ENCODE measurements around the gene AMIGO3. TPM values are rescaled to one million over a fixed set of nuclear protein-coding genes. Genes with fewer than 3 reads are reported as not detected.
"Not testable (repeated sequence)": the region's sequence is repeated elsewhere in the genome, so short reads cannot be mapped to it uniquely, and the experiment has no call there.

AMIGO3 gene
- total RNA-seq, 1 experiment from 2014 or later: 0.73 TPM

- intact Hi-C loops (cut with micrococcal nuclease; ENCODE audit: unreplicated experiment): no loop called here
- Mint-ChIP-seq H3K9me3 (ENCODE audit: low read depth, unreplicated experiment) (no peaks in the 10 kb centered on the region), H3K4me3 (ENCODE audit: low read depth, unreplicated experiment) (no peak overlapping the region), H3K27me3 (ENCODE audit: unreplicated experiment) (no peaks in the 10 kb centered on the region), H3K4me1 (ENCODE audit: low read depth, unreplicated experiment) (no peaks in the 10 kb centered on the region), H3K27ac (ENCODE audit: unreplicated experiment) (no peak overlapping the region), H3K36me3 (ENCODE audit: insufficient read depth, unreplicated experiment) (peaks cover 20% of the 10 kb centered on the region)
- CTCF ChIA-PET: no interaction called here
- no TSS peak for BruUV-seq (replicated peaks)
- DNase-seq: no peak
- TF ChIP-seq CTCF (IDR thresholded peaks at IDR 0.05; ENCODE audit: unreplicated experiment): no peak
Measured at GRCh38 chr3:49700014-49700413, 19.5 kb downstream of the AMIGO3 start.

- Mint-ChIP-seq H3K4me1 (ENCODE audit: low read depth, unreplicated experiment) (no peaks in the 10 kb centered on the region), H3K36me3 (ENCODE audit: insufficient read depth, unreplicated experiment) (peaks cover 20% of the 10 kb centered on the region), H3K27me3 (ENCODE audit: unreplicated experiment) (no peaks in the 10 kb centered on the region), H3K9me3 (ENCODE audit: low read depth, unreplicated experiment) (no peaks in the 10 kb centered on the region), H3K27ac (ENCODE audit: unreplicated experiment) (no peak overlapping the region), H3K4me3 (ENCODE audit: low read depth, unreplicated experiment) (no peak overlapping the region)
- intact Hi-C loops (cut with micrococcal nuclease; ENCODE audit: unreplicated experiment): no loop called here
- no peak for DNase-seq
- CTCF ChIA-PET: no interaction called here
- no peak for TF ChIP-seq CTCF (IDR thresholded peaks at IDR 0.05; ENCODE audit: unreplicated experiment)
- no TSS peak for BruUV-seq (replicated peaks)
Measured at GRCh38 chr3:49699281-49699979, 20.1 kb downstream of the AMIGO3 start.

- H3K27ac Mint-ChIP-seq (ENCODE audit: unreplicated experiment); intact Hi-C loops (cut with micrococcal nuclease; ENCODE audit: unreplicated experiment); BruUV-seq (replicated peaks): not testable (repeated sequence)
Measured at GRCh38 chr3:49695350-49696015, 24.0 kb downstream of the AMIGO3 start.

GRCh38 chr3:49694409-49695070 lies 24.9 kb downstream of the AMIGO3 start:
- intact Hi-C loops (cut with micrococcal nuclease; ENCODE audit: unreplicated experiment); H3K27me3 Mint-ChIP-seq (ENCODE audit: unreplicated experiment); DNase-seq; H3K27ac Mint-ChIP-seq (ENCODE audit: unreplicated experiment); CTCF ChIA-PET; BruUV-seq (replicated peaks); H3K4me3 Mint-ChIP-seq (ENCODE audit: low read depth, unreplicated experiment); H3K9me3 Mint-ChIP-seq (ENCODE audit: low read depth, unreplicated experiment): not testable (repeated sequence)
- peaks cover 20% of the 10 kb centered on the region for H3K36me3 Mint-ChIP-seq (ENCODE audit: insufficient read depth, unreplicated experiment)
- peaks cover 10% of the 10 kb centered on the region for H3K4me1 Mint-ChIP-seq (ENCODE audit: low read depth, unreplicated experiment)

More at GRCh38 chr3:49695350-49696015, 24.0 kb downstream of the AMIGO3 start:
- H3K9me3 Mint-ChIP-seq (ENCODE audit: low read depth, unreplicated experiment); H3K4me1 Mint-ChIP-seq (ENCODE audit: low read depth, unreplicated experiment); DNase-seq; CTCF ChIA-PET; H3K4me3 Mint-ChIP-seq (ENCODE audit: low read depth, unreplicated experiment); H3K27me3 Mint-ChIP-seq (ENCODE audit: unreplicated experiment): not testable (repeated sequence)
- peaks cover 13% of the 10 kb centered on the region for H3K36me3 Mint-ChIP-seq (ENCODE audit: insufficient read depth, unreplicated experiment)

GRCh38 chr3:49691481-49691880 lies 28.0 kb downstream of the AMIGO3 start:
- H3K4me1 Mint-ChIP-seq (ENCODE audit: low read depth, unreplicated experiment): peaks cover 10% of the 10 kb centered on the region
- peaks cover 35% of the 10 kb centered on the region for H3K36me3 Mint-ChIP-seq (ENCODE audit: insufficient read depth, unreplicated experiment)
- BruUV-seq (replicated peaks); H3K9me3 Mint-ChIP-seq (ENCODE audit: low read depth, unreplicated experiment); H3K4me3 Mint-ChIP-seq (ENCODE audit: low read depth, unreplicated experiment); CTCF ChIA-PET; H3K27me3 Mint-ChIP-seq (ENCODE audit: unreplicated experiment); H3K27ac Mint-ChIP-seq (ENCODE audit: unreplicated experiment); DNase-seq; intact Hi-C loops (cut with micrococcal nuclease; ENCODE audit: unreplicated experiment): not testable (repeated sequence)

- H3K9me3 Mint-ChIP-seq (ENCODE audit: low read depth, unreplicated experiment); DNase-seq; CTCF ChIA-PET; H3K27ac Mint-ChIP-seq (ENCODE audit: unreplicated experiment); intact Hi-C loops (cut with micrococcal nuclease; ENCODE audit: unreplicated experiment); BruUV-seq (replicated peaks); H3K27me3 Mint-ChIP-seq (ENCODE audit: unreplicated experiment): not testable (repeated sequence)
- Mint-ChIP-seq H3K4me3 (ENCODE audit: low read depth, unreplicated experiment) (peak overlapping the region; percentile 95), H3K4me1 (ENCODE audit: low read depth, unreplicated experiment) (peaks cover 10% of the 10 kb centered on the region), H3K36me3 (ENCODE audit: insufficient read depth, unreplicated experiment) (peaks cover 38% of the 10 kb centered on the region)
Measured at GRCh38 chr3:49690856-49691255, 28.6 kb downstream of the AMIGO3 start.

GRCh38 chr3:49689908-49690624 lies 29.4 kb downstream of the AMIGO3 start:
- H3K27me3 Mint-ChIP-seq (ENCODE audit: unreplicated experiment); intact Hi-C loops (cut with micrococcal nuclease; ENCODE audit: unreplicated experiment); H3K9me3 Mint-ChIP-seq (ENCODE audit: low read depth, unreplicated experiment); BruUV-seq (replicated peaks); CTCF ChIA-PET; DNase-seq: not testable (repeated sequence)
- Mint-ChIP-seq H3K4me1 (ENCODE audit: low read depth, unreplicated experiment) (peaks cover 10% of the 10 kb centered on the region), H3K36me3 (ENCODE audit: insufficient read depth, unreplicated experiment) (peaks cover 46% of the 10 kb centered on the region), H3K4me3 (ENCODE audit: low read depth, unreplicated experiment) (peak overlapping the region; percentile 95), H3K27ac (ENCODE audit: unreplicated experiment) (peak overlapping the region; percentile 88)
